ENCODE measurements around the gene CD9.
"Not testable (repeated sequence)": the region's sequence is repeated elsewhere in the genome, so short reads cannot be mapped to it uniquely, and the experiment has no call there.

Gene CD9

DNA sequence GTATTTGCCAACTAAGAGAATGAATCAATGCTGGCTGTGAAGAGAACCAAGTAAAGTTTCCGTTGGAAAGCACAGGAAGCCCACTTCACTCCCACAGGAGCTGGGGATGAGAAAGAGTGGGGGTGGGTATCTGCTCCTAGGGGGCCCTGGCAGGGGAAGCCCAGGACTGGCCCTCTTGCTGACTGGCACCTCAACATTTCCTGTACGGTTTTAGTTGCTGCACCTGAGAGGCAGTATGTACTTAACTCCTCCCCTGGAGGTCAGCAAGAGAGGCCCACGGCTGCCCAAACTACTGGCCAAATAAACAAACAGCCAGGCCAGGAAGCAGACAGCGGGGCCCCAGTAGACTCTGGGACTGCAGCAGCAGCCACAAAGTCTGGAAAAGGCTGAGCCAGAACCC is 41.9 kb upstream of the CD9 start:
- H3K79me2 ChIP-seq (ENCODE audit: insufficient read depth, low read length) = no peaks in the 10 kb centered on the region
- no peaks in the 10 kb centered on the region for H3K27me3 ChIP-seq (ENCODE audit: insufficient read depth, low read length, poor library complexity)
- no peaks in the 10 kb centered on the region for H4K20me1 ChIP-seq (ENCODE audit: insufficient read depth, low read length)
- H3K4me3 ChIP-seq (ENCODE audit: low read depth in 1 of 2, low read length in 2 of 2) = no peak overlapping the region
- H3K9me3 ChIP-seq (ENCODE audit: insufficient read depth, low read length, severe bottlenecking) = no peaks in the 10 kb centered on the region
- ATAC-seq (ENCODE audit: insufficient read depth, low read depth) (no peak), DNase-seq (no peak)
- H3K4me1 ChIP-seq (ENCODE audit: insufficient read depth, low read length) = no peaks in the 10 kb centered on the region
- no peak for TF ChIP-seq EZH2 (IDR thresholded peaks at IDR 0.05; ENCODE audit: borderline replicate concordance, low read depth, low read length, severe bottlenecking)
- TF ChIP-seq, protein P1, sequence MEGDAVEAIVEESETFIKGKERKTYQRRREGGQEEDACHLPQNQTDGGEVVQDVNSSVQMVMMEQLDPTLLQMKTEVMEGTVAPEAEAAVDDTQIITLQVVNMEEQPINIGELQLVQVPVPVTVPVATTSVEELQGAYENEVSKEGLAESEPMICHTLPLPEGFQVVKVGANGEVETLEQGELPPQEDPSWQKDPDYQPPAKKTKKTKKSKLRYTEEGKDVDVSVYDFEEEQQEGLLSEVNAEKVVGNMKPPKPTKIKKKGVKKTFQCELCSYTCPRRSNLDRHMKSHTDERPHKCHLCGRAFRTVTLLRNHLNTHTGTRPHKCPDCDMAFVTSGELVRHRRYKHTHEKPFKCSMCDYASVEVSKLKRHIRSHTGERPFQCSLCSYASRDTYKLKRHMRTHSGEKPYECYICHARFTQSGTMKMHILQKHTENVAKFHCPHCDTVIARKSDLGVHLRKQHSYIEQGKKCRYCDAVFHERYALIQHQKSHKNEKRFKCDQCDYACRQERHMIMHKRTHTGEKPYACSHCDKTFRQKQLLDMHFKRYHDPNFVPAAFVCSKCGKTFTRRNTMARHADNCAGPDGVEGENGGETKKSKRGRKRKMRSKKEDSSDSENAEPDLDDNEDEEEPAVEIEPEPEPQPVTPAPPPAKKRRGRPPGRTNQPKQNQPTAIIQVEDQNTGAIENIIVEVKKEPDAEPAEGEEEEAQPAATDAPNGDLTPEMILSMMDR (IDR thresholded peaks at IDR 0.05; ENCODE audit: borderline replicate concordance, extremely low read depth, low read length, poor library complexity, severe bottlenecking) = no peak
- H3K36me3 ChIP-seq (ENCODE audit: insufficient read depth, low read length) = no peaks in the 10 kb centered on the region
- H3K27ac ChIP-seq (ENCODE audit: low read length) = no peak overlapping the region
- no peak overlapping the region for H3K4me2 ChIP-seq (ENCODE audit: insufficient read depth, low read length)
- H2AFZ ChIP-seq (ENCODE audit: low read depth, low read length) = no peak overlapping the region
- no peak overlapping the region for H3K9ac ChIP-seq (ENCODE audit: low read depth, low read length)

DNA sequence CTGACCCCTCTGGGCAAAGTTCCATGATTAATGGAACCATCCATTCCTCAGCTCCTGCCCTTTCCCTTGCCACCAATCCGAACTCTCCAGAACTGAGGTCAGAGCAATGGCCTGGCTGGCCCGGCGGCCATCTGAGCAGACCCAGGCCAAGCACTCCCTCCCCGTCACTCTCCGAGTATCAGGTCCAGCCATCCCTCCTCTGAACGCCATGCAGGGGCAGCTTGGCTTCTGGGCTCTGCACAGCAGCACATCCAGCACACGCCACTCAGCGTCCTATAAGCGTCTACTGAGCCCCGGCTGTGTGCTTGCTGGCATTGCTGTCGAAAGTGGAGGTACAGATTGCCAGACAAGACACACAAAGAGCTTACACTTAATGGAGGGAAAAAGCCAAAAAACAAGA is 41.5 kb upstream of the CD9 start:
- TF ChIP-seq EZH2 (IDR thresholded peaks at IDR 0.05; ENCODE audit: borderline replicate concordance, low read depth, low read length, severe bottlenecking) = no peak
- TF ChIP-seq, protein P1 (IDR thresholded peaks at IDR 0.05; ENCODE audit: borderline replicate concordance, extremely low read depth, low read length, poor library complexity, severe bottlenecking) = no peak
- DNase-seq = no peak
- H2AFZ ChIP-seq (ENCODE audit: low read depth, low read length) = no peak overlapping the region
- H3K27ac ChIP-seq (ENCODE audit: low read length) = no peak overlapping the region
- no peaks in the 10 kb centered on the region for H3K36me3 ChIP-seq (ENCODE audit: insufficient read depth, low read length)
- H4K20me1 ChIP-seq (ENCODE audit: insufficient read depth, low read length) = no peaks in the 10 kb centered on the region
- no peak overlapping the region for H3K9ac ChIP-seq (ENCODE audit: low read depth, low read length)
- no peak overlapping the region for H3K4me3 ChIP-seq (ENCODE audit: low read depth in 1 of 2, low read length in 2 of 2)
- H3K9me3 ChIP-seq (ENCODE audit: insufficient read depth, low read length, severe bottlenecking) = no peaks in the 10 kb centered on the region
- no peaks in the 10 kb centered on the region for H3K79me2 ChIP-seq (ENCODE audit: insufficient read depth, low read length)
- H3K27me3 ChIP-seq (ENCODE audit: insufficient read depth, low read length, poor library complexity) = no peaks in the 10 kb centered on the region
- no peak overlapping the region for H3K4me2 ChIP-seq (ENCODE audit: insufficient read depth, low read length)
- ATAC-seq (ENCODE audit: insufficient read depth, low read depth) = no peak
- no peaks in the 10 kb centered on the region for H3K4me1 ChIP-seq (ENCODE audit: insufficient read depth, low read length)

DNA sequence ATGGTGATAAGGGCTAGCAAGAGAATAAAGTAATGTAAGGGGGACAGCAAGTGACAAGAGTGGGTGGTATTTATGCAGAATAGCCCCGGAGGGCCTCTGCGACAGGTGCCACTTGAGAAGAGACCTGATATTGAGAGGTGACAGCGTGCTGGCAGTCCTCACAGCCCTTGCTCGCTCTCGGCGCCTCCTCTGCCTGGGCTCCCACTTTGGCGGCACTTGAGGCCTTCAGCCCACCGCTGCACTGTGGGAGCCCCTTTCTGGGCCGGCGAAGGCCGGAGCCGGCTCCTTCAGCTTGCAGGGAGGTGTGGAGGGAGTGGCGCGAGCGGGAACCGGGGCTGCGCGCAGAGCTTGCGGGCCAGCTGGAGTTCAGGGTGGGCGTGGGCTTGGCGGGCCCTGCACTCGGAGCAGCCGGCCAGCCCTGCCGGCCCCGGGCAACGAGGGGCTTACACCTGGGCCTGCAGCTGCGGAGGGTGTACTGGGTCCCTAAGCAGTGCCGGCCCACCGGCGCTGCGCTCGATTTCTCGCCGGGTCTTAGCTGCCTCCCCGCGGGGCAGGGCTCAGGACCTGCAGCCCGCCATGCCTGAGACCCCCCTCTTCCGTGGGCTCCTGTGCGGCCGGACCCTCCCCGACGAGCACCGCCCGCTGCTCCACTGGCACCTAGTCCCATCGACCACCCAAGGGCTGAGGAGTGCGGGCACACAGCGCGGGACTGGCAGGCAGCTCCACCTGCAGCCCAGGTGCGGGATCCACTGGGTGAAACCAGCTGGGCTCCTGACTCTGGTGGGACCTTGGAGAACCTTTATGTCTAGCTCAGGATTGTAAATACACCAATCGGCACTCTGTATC is 40.8 kb upstream of the CD9 start:
- H3K27me3 ChIP-seq (ENCODE audit: insufficient read depth, low read length, poor library complexity); H3K79me2 ChIP-seq (ENCODE audit: insufficient read depth, low read length); H3K4me1 ChIP-seq (ENCODE audit: insufficient read depth, low read length): not testable (repeated sequence)

DNA sequence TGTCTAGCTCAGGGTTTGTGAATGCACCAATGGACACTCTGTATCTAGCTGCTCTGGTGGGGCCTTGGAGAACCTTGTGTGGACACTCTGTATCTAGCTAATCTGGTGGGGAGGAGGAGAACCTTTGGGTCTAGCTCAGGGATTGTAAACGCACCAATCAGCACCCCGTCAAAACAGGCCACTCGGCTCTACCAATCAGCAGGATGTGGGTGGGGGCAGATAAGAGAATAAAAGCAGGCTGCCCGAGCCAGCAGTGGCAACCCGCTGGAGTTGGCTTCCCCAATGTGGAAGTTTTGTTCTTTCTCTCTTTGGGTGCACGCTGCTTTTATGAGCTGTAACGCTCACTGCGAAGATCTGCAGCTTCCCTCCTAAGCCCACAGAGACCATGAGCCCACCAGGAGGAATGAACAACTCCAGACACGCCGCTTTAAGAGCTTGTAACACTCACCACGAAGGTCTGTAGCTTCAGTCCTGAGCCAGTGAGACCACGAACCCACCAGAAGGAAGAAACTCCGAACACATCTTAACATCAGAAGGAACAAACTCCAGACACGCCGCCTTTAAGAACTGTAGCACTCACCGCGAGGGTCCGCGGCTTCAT is 40.1 kb upstream of the CD9 start:
- not testable (repeated sequence) for H3K27ac ChIP-seq (ENCODE audit: low read length); H3K27me3 ChIP-seq (ENCODE audit: insufficient read depth, low read length, poor library complexity); H3K4me1 ChIP-seq (ENCODE audit: insufficient read depth, low read length); DNase-seq; H4K20me1 ChIP-seq (ENCODE audit: insufficient read depth, low read length); H3K9me3 ChIP-seq (ENCODE audit: insufficient read depth, low read length, severe bottlenecking); H3K4me2 ChIP-seq (ENCODE audit: insufficient read depth, low read length); H3K9ac ChIP-seq (ENCODE audit: low read depth, low read length); H3K36me3 ChIP-seq (ENCODE audit: insufficient read depth, low read length); H3K79me2 ChIP-seq (ENCODE audit: insufficient read depth, low read length); H3K4me3 ChIP-seq (ENCODE audit: low read depth in 1 of 2, low read length in 2 of 2); ATAC-seq (ENCODE audit: insufficient read depth, low read depth); H2AFZ ChIP-seq (ENCODE audit: low read depth, low read length)

More for the DNA sequence above, 40.8 kb upstream of the CD9 start:
- H3K4me3 ChIP-seq (ENCODE audit: low read depth in 1 of 2, low read length in 2 of 2); ATAC-seq (ENCODE audit: insufficient read depth, low read depth); H3K9me3 ChIP-seq (ENCODE audit: insufficient read depth, low read length, severe bottlenecking); H3K4me2 ChIP-seq (ENCODE audit: insufficient read depth, low read length); H3K36me3 ChIP-seq (ENCODE audit: insufficient read depth, low read length); H3K27ac ChIP-seq (ENCODE audit: low read length); H3K9ac ChIP-seq (ENCODE audit: low read depth, low read length); H2AFZ ChIP-seq (ENCODE audit: low read depth, low read length); DNase-seq; H4K20me1 ChIP-seq (ENCODE audit: insufficient read depth, low read length): not testable (repeated sequence)

Data from DND-41 (cell line).